Measurements from ENCODE around the gene LOXL1. TPM values are rescaled to one million over a fixed set of nuclear protein-coding genes. Genes with fewer than 3 reads are reported as not detected.
"Not testable (repeated sequence)": the region's sequence is repeated elsewhere in the genome, so short reads cannot be mapped to it uniquely, and the experiment has no call there.

LOXL1 gene
- total RNA-seq, 1 experiment from 2014 or later = 10.4 TPM

- no peak for DNase-seq (ENCODE audit: extremely low read depth, low read depth)
Measured at GRCh38 chr15:73969151-73969759, 43.0 kb downstream of the LOXL1 start.

- DNase-seq (ENCODE audit: extremely low read depth, low read depth) = peak; percentile 85
Measured at GRCh38 chr15:73972984-73973682, 46.9 kb downstream of the LOXL1 start.

- not testable (repeated sequence) for DNase-seq (ENCODE audit: extremely low read depth, low read depth)
Measured at GRCh38 chr15:73973683-73974200, 47.5 kb downstream of the LOXL1 start.

- not testable (repeated sequence) for DNase-seq (ENCODE audit: extremely low read depth, low read depth)
Measured at GRCh38 chr15:73975440-73976125, 49.3 kb downstream of the LOXL1 start.

- DNase-seq (ENCODE audit: extremely low read depth, low read depth) = no peak
Measured at GRCh38 chr15:73978896-73979295, 52.6 kb downstream of the LOXL1 start.

- DNase-seq (ENCODE audit: extremely low read depth, low read depth) = no peak
Measured at GRCh38 chr15:73979636-73980035, 53.4 kb downstream of the LOXL1 start.

- DNase-seq (ENCODE audit: extremely low read depth, low read depth) = no peak
Measured at GRCh38 chr15:73981761-73982221, 55.5 kb downstream of the LOXL1 start.

- DNase-seq (ENCODE audit: extremely low read depth, low read depth) = no peak
Measured at GRCh38 chr15:73982222-73982962, 56.1 kb downstream of the LOXL1 start.

- DNase-seq (ENCODE audit: extremely low read depth, low read depth) = no peak
Measured at GRCh38 chr15:73983211-73983727, 57.0 kb downstream of the LOXL1 start.

GRCh38 chr15:73983773-73984172 lies 57.5 kb downstream of the LOXL1 start:
- DNase-seq (ENCODE audit: extremely low read depth, low read depth) = no peak

GRCh38 chr15:73984208-73984979 lies 58.1 kb downstream of the LOXL1 start:
- no peak for DNase-seq (ENCODE audit: extremely low read depth, low read depth)

GRCh38 chr15:73985101-73985873 lies 59.0 kb downstream of the LOXL1 start:
- DNase-seq (ENCODE audit: extremely low read depth, low read depth) = no peak

GRCh38 chr15:73986055-73986775 lies 60.0 kb downstream of the LOXL1 start:
- DNase-seq (ENCODE audit: extremely low read depth, low read depth) = no peak

- DNase-seq (ENCODE audit: extremely low read depth, low read depth) = no peak
Measured at GRCh38 chr15:73986776-73987056, 60.5 kb downstream of the LOXL1 start.

- DNase-seq (ENCODE audit: extremely low read depth, low read depth) = no peak
Measured at GRCh38 chr15:73987250-73987649, 61.0 kb downstream of the LOXL1 start.

- no peak for DNase-seq (ENCODE audit: extremely low read depth, low read depth)
Measured at GRCh38 chr15:73987681-73988444, 61.6 kb downstream of the LOXL1 start.

GRCh38 chr15:73988445-73988969 lies 62.2 kb downstream of the LOXL1 start:
- DNase-seq (ENCODE audit: extremely low read depth, low read depth) = no peak

Data from NCI-H460 (cell line).